GM23338 (cell line): ENCODE measurements around the gene CRADD. TPM values are rescaled to one million over a fixed set of nuclear protein-coding genes. Genes with fewer than 3 reads are reported as not detected.

Experiments
- ATAC-seq: fragments of 200-7000 bp; cut with Tn5 transposase; 3 replicates; pipeline ENCODE4 v1.9.1; 2020
- DNase-seq: peaks from one replicate; pipeline ENCODE4 v3.0.0-alpha.2; 2015; ENCODE audit warnings: low spot score
- H2AFZ ChIP-seq: fragments of 200-600 bp; sonication (generic); 2 replicates; pipeline ENCODE4 v1.8.0; 2016; ENCODE audit warnings: antibody characterized with exemption, mild to moderate bottlenecking, moderate library complexity
- H3F3A ChIP-seq: fragments of 200-600 bp; sonication (generic); replicated peaks from 2 replicates; pipeline ENCODE4 v1.8.0; 2017; ENCODE audit warnings: antibody characterized with exemption, mixed run types, low read depth
- H3K27ac ChIP-seq: fragments of 200-600 bp; sonication (generic); 2 replicates; pipeline ENCODE4 v1.6.1; 2016; ENCODE audit warnings: low read depth
- H3K27me3 ChIP-seq: fragments of 200-600 bp; sonication (generic); 2 replicates; pipeline ENCODE4 v1.8.0; 2016; ENCODE audit warnings: mild to moderate bottlenecking, mixed run types, moderate library complexity; ENCODE audit not compliant: insufficient read depth
- H3K36me3 ChIP-seq: fragments of 200-600 bp; sonication (generic); 2 replicates; pipeline ENCODE4 v1.8.0; 2016; ENCODE audit warnings: mild to moderate bottlenecking; ENCODE audit not compliant: insufficient read depth
- H3K4me1 ChIP-seq: fragments of 200-600 bp; sonication (generic); 2 replicates; pipeline ENCODE4 v1.8.0; 2016; ENCODE audit warnings: mild to moderate bottlenecking, moderate library complexity; ENCODE audit not compliant: insufficient read depth
- H3K4me2 ChIP-seq: fragments of 200-600 bp; sonication (generic); 2 replicates; pipeline ENCODE4 v1.7.1; 2017; ENCODE audit warnings: mixed run types
- H3K4me3 ChIP-seq: fragments of 200-600 bp; sonication (generic); 2 replicates; pipeline ENCODE4 v1.6.1; 2016; ENCODE audit warnings: mixed run types
- H3K79me2 ChIP-seq: fragments of 200-600 bp; sonication (generic); replicated peaks from 2 replicates; pipeline ENCODE4 v1.8.0; 2017; ENCODE audit warnings: mild to moderate bottlenecking; ENCODE audit not compliant: insufficient read depth
- H3K9me2 ChIP-seq: fragments of 200-600 bp; sonication (generic); 2 replicates; pipeline ENCODE4 v1.8.0; 2017; ENCODE audit not compliant: insufficient read depth
- H4K20me1 ChIP-seq: fragments of 200-600 bp; sonication (generic); replicated peaks from 2 replicates; pipeline ENCODE4 v1.8.0; 2017; ENCODE audit warnings: mild to moderate bottlenecking; ENCODE audit not compliant: insufficient read depth
- H3K27ac Mint-ChIP-seq: 2 replicates; pipeline ENCODE4 v1.8.0; 2020; ENCODE audit warnings: inconsistent platforms, mild to moderate bottlenecking, moderate library complexity, mixed read lengths
- H3K27me3 Mint-ChIP-seq: 3 replicates; pipeline ENCODE4 v1.8.0; 2022; ENCODE audit warnings: low read depth, mild to moderate bottlenecking, moderate library complexity, mixed read lengths, inconsistent platforms; ENCODE audit not compliant: insufficient read depth, poor library complexity
- H3K36me3 Mint-ChIP-seq: 3 replicates; pipeline ENCODE4 v1.8.0; 2021; ENCODE audit warnings: low read depth, mild to moderate bottlenecking, inconsistent platforms, moderate library complexity, mixed read lengths
- H3K4me1 Mint-ChIP-seq: 3 replicates; pipeline ENCODE4 v1.8.0; 2020; ENCODE audit warnings: mild to moderate bottlenecking, inconsistent platforms, mixed read lengths
- H3K4me3 Mint-ChIP-seq: 3 replicates; pipeline ENCODE4 v1.8.0; 2021; ENCODE audit warnings: moderate library complexity, mild to moderate bottlenecking, inconsistent platforms, mixed read lengths
- H3K9me3 Mint-ChIP-seq: 3 replicates; pipeline ENCODE4 v1.8.0; 2020; ENCODE audit warnings: moderate library complexity, mild to moderate bottlenecking, inconsistent platforms, mixed read lengths
- CREB1 ChIP-seq: fragments of 250-450 bp; sonication (Bioruptor Pico); IDR thresholded peaks from 2 replicates; pipeline ENCODE4 v1.5.0; 2020; ENCODE audit warnings: low read depth, mild to moderate bottlenecking, moderate library complexity
- EZH2 ChIP-seq: fragments of 200-600 bp; sonication (generic); IDR thresholded peaks from one replicate; pipeline ENCODE4 v1.8.0; 2017; ENCODE audit warnings: antibody characterized with exemption, mild to moderate bottlenecking, low read depth; ENCODE audit not compliant: unreplicated experiment
- EZH2phosphoT487 ChIP-seq: fragments of 200-600 bp; sonication (generic); IDR thresholded peaks from one replicate; pipeline ENCODE4 v1.8.1; 2018; ENCODE audit warnings: antibody characterized with exemption; ENCODE audit not compliant: unreplicated experiment
- JUNB ChIP-seq: IDR thresholded peaks from one replicate; pipeline ENCODE4 v1.6.1; 2016; ENCODE audit warnings: antibody characterized with exemption; ENCODE audit not compliant: unreplicated experiment
- NANOG ChIP-seq: IDR thresholded peaks from 2 replicates; pipeline ENCODE4 v1.6.1; 2016; ENCODE audit warnings: antibody characterized with exemption, borderline replicate concordance
- POLR2AphosphoS5 ChIP-seq: IDR thresholded peaks from 2 replicates; pipeline ENCODE4 v1.6.1; 2016; ENCODE audit warnings: antibody characterized with exemption, low read depth
- STAT1 ChIP-seq: IDR thresholded peaks from one replicate; pipeline ENCODE4 v1.6.1; 2016; ENCODE audit warnings: antibody characterized with exemption; ENCODE audit not compliant: unreplicated experiment
- ZNF114 ChIP-seq: fragments of 250-450 bp; sonication (Bioruptor Pico); IDR thresholded peaks from 2 replicates; pipeline ENCODE4 v1.5.0; 2020; ENCODE audit warnings: mild to moderate bottlenecking, moderate library complexity
- ZNF331 ChIP-seq: fragments of 250-450 bp; sonication (Bioruptor Pico); IDR thresholded peaks from 2 replicates; pipeline ENCODE4 v1.5.0; 2020; ENCODE audit warnings: low read depth, mild to moderate bottlenecking, moderate library complexity
- polyA plus RNA-seq: library from polyadenylated mRNA; unstranded; fragments of >200 nt; fragmentation: Nextera tagmentation; extraction: Ambion mirVana; gene quantifications from 2 replicates; pipeline ENCODE4 v1.2.1, GENCODE V29; 2016
- total RNA-seq: library from RNA; depleted of rRNA; stranded (reverse); fragments of >200 nt; shearing (Covaris generic); gene quantifications from 2 replicates; pipeline ENCODE4 v1.2.3, GENCODE V29; 2014
- TF ChIP-seq, protein P1 (sequence below), 2 experiments: fragments of 200-600 bp in 1 of 2; sonication (generic) in 1 of 2; conservative IDR thresholded peaks; 2 replicates each; pipeline versions ENCODE4 v1.5.1 to v1.6.1; 2016 to 2017; ENCODE audit warnings: antibody characterized with exemption in 2 of 2, low read depth in 2 of 2, mild to moderate bottlenecking in 2 of 2, moderate library complexity in 1 of 2
- TF ChIP-seq, protein P2 (sequence below): IDR thresholded peaks from one replicate; pipeline ENCODE4 v1.6.1; 2018; ENCODE audit warnings: antibody characterized with exemption; ENCODE audit not compliant: unreplicated experiment
- TF ChIP-seq, protein P3 (sequence below): fragments of 250-450 bp; sonication (Bioruptor Pico); IDR thresholded peaks from 2 replicates; pipeline ENCODE4 v1.5.0; 2020; ENCODE audit warnings: mild to moderate bottlenecking, moderate library complexity
- TF ChIP-seq, protein P4 (sequence below): IDR thresholded peaks from 2 replicates; pipeline ENCODE4 v1.6.1; 2016; ENCODE audit warnings: antibody characterized with exemption

The CRADD gene
- total and polyA plus RNA-seq, 2 experiments from 2014 or later: 6.3 to 27.9 TPM

DNA sequence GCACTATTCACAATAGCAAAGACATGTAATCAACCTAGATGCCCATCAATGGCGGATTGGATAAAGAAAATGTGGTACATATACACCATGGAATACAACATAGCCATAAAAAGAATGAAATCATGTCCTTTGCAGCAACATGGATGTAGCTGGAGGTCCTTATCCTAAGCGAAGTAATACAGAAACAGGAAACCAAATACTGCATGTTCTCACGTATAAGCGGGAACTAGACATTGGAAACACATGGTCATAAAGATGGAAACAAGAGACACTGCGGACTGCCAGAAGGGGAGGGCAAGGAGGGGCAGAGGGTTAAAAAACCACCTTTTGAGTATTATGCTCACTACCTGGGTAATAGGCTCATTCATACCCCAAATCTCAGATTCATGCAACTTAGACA, 237.1 kb downstream of the CRADD start:
- no peak for DNase-seq
- no peak overlapping the region for H3K4me3 Mint-ChIP-seq
- Histone ChIP-seq H3K4me1 (peaks cover 3% of the 10 kb centered on the region; the same call in 1 of the 2 replicates), H3K27me3 (no peaks in the 10 kb centered on the region), H3K36me3 (no peaks in the 10 kb centered on the region), H3F3A (no peaks in the 10 kb centered on the region), H3K27ac (no peak overlapping the region), H3K4me2 (no peak overlapping the region), H4K20me1 (no peaks in the 10 kb centered on the region), H3K79me2 (no peaks in the 10 kb centered on the region), H3K9me2 (0 out of 2 replicates have a peak, but pooled peaks cover 8% of the 10 kb centered on the region), H2AFZ (no peak overlapping the region), H3K4me3 (no peak overlapping the region)
- H3K9me3 Mint-ChIP-seq: no peaks in the 10 kb centered on the region
- ATAC-seq: no peak
- TF ChIP-seq, protein P1, sequence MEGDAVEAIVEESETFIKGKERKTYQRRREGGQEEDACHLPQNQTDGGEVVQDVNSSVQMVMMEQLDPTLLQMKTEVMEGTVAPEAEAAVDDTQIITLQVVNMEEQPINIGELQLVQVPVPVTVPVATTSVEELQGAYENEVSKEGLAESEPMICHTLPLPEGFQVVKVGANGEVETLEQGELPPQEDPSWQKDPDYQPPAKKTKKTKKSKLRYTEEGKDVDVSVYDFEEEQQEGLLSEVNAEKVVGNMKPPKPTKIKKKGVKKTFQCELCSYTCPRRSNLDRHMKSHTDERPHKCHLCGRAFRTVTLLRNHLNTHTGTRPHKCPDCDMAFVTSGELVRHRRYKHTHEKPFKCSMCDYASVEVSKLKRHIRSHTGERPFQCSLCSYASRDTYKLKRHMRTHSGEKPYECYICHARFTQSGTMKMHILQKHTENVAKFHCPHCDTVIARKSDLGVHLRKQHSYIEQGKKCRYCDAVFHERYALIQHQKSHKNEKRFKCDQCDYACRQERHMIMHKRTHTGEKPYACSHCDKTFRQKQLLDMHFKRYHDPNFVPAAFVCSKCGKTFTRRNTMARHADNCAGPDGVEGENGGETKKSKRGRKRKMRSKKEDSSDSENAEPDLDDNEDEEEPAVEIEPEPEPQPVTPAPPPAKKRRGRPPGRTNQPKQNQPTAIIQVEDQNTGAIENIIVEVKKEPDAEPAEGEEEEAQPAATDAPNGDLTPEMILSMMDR (conservative IDR thresholded peaks at IDR 0.05; ENCODE audit: low read depth in 2 of 2): no peak
- TF ChIP-seq, protein P2, sequence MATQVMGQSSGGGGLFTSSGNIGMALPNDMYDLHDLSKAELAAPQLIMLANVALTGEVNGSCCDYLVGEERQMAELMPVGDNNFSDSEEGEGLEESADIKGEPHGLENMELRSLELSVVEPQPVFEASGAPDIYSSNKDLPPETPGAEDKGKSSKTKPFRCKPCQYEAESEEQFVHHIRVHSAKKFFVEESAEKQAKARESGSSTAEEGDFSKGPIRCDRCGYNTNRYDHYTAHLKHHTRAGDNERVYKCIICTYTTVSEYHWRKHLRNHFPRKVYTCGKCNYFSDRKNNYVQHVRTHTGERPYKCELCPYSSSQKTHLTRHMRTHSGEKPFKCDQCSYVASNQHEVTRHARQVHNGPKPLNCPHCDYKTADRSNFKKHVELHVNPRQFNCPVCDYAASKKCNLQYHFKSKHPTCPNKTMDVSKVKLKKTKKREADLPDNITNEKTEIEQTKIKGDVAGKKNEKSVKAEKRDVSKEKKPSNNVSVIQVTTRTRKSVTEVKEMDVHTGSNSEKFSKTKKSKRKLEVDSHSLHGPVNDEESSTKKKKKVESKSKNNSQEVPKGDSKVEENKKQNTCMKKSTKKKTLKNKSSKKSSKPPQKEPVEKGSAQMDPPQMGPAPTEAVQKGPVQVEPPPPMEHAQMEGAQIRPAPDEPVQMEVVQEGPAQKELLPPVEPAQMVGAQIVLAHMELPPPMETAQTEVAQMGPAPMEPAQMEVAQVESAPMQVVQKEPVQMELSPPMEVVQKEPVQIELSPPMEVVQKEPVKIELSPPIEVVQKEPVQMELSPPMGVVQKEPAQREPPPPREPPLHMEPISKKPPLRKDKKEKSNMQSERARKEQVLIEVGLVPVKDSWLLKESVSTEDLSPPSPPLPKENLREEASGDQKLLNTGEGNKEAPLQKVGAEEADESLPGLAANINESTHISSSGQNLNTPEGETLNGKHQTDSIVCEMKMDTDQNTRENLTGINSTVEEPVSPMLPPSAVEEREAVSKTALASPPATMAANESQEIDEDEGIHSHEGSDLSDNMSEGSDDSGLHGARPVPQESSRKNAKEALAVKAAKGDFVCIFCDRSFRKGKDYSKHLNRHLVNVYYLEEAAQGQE: no peak
- no peak for TF ChIP-seq ZNF331 (CRISPR knock-in tag)
- TF ChIP-seq EZH2phosphoT487: no peak
- TF ChIP-seq, protein P3, sequence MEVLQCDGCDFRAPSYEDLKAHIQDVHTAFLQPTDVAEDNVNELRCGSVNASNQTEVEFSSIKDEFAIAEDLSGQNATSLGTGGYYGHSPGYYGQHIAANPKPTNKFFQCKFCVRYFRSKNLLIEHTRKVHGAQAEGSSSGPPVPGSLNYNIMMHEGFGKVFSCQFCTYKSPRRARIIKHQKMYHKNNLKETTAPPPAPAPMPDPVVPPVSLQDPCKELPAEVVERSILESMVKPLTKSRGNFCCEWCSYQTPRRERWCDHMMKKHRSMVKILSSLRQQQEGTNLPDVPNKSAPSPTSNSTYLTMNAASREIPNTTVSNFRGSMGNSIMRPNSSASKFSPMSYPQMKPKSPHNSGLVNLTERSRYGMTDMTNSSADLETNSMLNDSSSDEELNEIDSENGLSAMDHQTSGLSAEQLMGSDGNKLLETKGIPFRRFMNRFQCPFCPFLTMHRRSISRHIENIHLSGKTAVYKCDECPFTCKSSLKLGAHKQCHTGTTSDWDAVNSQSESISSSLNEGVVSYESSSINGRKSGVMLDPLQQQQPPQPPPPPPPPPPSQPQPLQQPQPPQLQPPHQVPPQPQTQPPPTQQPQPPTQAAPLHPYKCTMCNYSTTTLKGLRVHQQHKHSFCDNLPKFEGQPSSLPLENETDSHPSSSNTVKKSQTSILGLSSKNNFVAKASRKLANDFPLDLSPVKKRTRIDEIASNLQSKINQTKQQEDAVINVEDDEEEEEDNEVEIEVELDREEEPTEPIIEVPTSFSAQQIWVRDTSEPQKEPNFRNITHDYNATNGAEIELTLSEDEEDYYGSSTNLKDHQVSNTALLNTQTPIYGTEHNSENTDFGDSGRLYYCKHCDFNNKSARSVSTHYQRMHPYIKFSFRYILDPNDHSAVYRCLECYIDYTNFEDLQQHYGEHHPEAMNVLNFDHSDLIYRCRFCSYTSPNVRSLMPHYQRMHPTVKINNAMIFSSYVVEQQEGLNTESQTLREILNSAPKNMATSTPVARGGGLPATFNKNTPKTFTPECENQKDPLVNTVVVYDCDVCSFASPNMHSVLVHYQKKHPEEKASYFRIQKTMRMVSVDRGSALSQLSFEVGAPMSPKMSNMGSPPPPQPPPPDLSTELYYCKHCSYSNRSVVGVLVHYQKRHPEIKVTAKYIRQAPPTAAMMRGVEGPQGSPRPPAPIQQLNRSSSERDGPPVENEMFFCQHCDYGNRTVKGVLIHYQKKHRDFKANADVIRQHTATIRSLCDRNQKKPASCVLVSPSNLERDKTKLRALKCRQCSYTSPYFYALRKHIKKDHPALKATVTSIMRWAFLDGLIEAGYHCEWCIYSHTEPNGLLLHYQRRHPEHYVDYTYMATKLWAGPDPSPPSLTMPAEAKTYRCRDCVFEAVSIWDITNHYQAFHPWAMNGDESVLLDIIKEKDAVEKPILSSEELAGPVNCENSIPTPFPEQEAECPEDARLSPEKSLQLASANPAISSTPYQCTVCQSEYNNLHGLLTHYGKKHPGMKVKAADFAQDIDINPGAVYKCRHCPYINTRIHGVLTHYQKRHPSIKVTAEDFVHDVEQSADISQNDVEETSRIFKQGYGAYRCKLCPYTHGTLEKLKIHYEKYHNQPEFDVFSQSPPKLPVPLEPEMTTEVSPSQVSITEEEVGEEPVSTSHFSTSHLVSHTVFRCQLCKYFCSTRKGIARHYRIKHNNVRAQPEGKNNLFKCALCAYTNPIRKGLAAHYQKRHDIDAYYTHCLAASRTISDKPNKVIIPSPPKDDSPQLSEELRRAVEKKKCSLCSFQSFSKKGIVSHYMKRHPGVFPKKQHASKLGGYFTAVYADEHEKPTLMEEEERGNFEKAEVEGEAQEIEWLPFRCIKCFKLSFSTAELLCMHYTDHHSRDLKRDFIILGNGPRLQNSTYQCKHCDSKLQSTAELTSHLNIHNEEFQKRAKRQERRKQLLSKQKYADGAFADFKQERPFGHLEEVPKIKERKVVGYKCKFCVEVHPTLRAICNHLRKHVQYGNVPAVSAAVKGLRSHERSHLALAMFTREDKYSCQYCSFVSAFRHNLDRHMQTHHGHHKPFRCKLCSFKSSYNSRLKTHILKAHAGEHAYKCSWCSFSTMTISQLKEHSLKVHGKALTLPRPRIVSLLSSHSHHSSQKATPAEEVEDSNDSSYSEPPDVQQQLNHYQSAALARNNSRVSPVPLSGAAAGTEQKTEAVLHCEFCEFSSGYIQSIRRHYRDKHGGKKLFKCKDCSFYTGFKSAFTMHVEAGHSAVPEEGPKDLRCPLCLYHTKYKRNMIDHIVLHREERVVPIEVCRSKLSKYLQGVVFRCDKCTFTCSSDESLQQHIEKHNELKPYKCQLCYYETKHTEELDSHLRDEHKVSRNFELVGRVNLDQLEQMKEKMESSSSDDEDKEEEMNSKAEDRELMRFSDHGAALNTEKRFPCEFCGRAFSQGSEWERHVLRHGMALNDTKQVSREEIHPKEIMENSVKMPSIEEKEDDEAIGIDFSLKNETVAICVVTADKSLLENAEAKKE (CRISPR knock-in tag): no peak
- TF ChIP-seq ZNF114 (CRISPR knock-in tag): no peak
- no peak for TF ChIP-seq EZH2
- no peak for TF ChIP-seq JUNB
- TF ChIP-seq, protein P4, sequence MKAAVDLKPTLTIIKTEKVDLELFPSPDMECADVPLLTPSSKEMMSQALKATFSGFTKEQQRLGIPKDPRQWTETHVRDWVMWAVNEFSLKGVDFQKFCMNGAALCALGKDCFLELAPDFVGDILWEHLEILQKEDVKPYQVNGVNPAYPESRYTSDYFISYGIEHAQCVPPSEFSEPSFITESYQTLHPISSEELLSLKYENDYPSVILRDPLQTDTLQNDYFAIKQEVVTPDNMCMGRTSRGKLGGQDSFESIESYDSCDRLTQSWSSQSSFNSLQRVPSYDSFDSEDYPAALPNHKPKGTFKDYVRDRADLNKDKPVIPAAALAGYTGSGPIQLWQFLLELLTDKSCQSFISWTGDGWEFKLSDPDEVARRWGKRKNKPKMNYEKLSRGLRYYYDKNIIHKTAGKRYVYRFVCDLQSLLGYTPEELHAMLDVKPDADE: no peak
- TF ChIP-seq POLR2AphosphoS5: no peak
- TF ChIP-seq NANOG: no peak
- TF ChIP-seq CREB1 (CRISPR knock-in tag): no peak
- no peak for TF ChIP-seq STAT1
- no peaks in the 10 kb centered on the region; the same call in 2 of the 3 replicates for H3K4me1 Mint-ChIP-seq
- no peaks in the 10 kb centered on the region for H3K36me3 Mint-ChIP-seq
- peaks cover 5% of the 10 kb centered on the region for H3K27me3 Mint-ChIP-seq
- H3K27ac Mint-ChIP-seq: no peak overlapping the region
